Subcutaneous adipose tissue (tissue), 4 donors: ENCODE results near the gene CERS6. TPM values are rescaled to one million over a fixed set of nuclear protein-coding genes. Genes with fewer than 3 reads are reported as not detected.

ENCODE experiments used
- CTCF ChIP-seq: fragments of 450-650 bp; IDR thresholded peaks from one replicate; pipeline ENCODE4 v1.5.1; 2016; ENCODE audit warnings: low read depth, mild to moderate bottlenecking, control low read depth, antibody characterized with exemption, moderate library complexity
- total RNA-seq, 4 donors: library from RNA; depleted of rRNA; stranded (reverse); fragments of >200 nt; gene quantifications; one replicate each; pipeline ENCODE4 v1.1.0, GENCODE V29; 2016

The CERS6 gene
- total RNA-seq, 4 donors from 2014 or later: 51.7 to 77.1 (median 59.3) TPM

DNA sequence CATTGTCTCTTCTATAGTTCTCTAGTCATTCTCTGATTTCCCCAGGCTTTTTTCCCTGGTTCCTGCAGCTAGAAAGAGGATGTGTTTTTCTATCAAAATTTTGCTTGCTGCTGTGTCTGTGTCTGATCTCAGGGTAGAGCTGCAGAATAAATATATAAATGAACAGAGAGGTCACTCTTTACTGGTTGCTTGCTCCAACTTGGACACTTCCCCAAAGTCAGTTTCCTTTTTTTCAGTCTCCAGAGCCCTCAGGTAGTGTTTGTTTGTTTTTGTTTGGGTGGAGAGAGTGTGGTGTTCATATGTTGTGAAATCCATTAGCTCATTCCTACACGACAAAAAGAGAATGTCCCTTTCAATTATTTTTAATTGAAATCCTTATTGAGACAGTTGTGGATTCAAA, 85.8 kb downstream of the CERS6 start:
- no peak for TF ChIP-seq CTCF

GRCh38 chr2:168543037-168543436, 87.0 kb downstream of the CERS6 start:
- TF ChIP-seq CTCF: no peak

GRCh38 chr2:168543935-168544334, 87.9 kb downstream of the CERS6 start:
- TF ChIP-seq CTCF: no peak

GRCh38 chr2:168545439-168546082, 89.5 kb downstream of the CERS6 start:
- TF ChIP-seq CTCF: no peak

DNA sequence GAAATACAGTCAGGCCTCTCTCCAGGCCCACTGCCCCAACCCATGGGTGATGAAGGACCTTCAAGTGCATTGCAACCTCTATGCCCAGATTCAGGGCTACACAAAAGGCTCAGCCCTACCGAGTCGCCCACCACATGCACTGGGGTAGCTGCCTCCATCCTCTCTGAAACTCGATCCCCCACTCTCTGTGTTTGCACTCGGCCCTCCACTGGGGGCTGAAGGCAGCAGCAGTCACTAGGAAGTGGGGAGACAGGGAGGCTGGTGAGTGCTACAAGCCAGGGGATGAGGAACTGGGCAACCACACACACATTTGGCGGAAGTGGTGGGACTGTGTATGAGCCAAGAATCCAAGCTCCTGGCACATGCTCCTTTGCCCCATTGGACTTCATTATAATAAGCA, 94.6 kb downstream of the CERS6 start:
- no peak for TF ChIP-seq CTCF

- no peak for TF ChIP-seq CTCF
Observed at GRCh38 chr2:168552450-168552856, 96.4 kb downstream of the CERS6 start.

DNA sequence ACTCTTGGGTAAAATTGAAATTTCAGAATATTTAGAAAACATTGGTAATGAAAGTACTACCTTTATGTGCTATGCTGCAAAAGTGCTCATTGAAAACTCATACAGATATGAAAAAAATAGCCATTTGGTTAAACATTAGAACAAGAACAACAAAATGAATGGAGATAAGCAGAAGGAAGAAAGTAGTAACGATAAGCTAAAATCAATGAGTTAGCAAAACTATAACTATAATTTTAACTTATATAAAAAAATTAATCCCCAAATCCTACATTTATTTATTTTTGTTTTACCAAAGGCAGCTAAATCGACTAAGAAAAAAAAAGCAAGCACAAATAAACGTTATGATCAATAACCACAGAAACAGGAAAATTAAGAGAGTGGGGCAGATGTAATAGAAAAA, 99.2 kb downstream of the CERS6 start:
- no peak for TF ChIP-seq CTCF
